GM12891 (cell line): ENCODE results near the gene AMELX.

ENCODE experiments used
- DNase-seq: peaks from one replicate; pipeline ENCODE4 v3.0.0; 2011; ENCODE audit warnings: low spot score; ENCODE audit not compliant: insufficient read length
- FAIRE-seq: peaks from 2 replicates; lab custom pipeline; 2011; peaks lifted over from hg19 to GRCh38; lab: Jason Lieb, UNC
- PAX5 ChIP-seq: IDR thresholded peaks from 2 replicates; pipeline ENCODE4 v1.6.1; 2011; ENCODE audit warnings: low read length, moderate library complexity, mild to moderate bottlenecking; ENCODE audit not compliant: insufficient read depth, severe bottlenecking
- POLR2A ChIP-seq: IDR thresholded peaks from 2 replicates; pipeline ENCODE4 v1.6.1; 2011; ENCODE audit warnings: low read depth, low read length, control low read depth
- POLR2AphosphoS5 ChIP-seq: IDR thresholded peaks from 2 replicates; pipeline ENCODE4 v1.6.1; 2011; ENCODE audit warnings: low read depth, low read length, control low read depth
- POU2F2 ChIP-seq: IDR thresholded peaks from 2 replicates; pipeline ENCODE4 v1.6.1; 2011; ENCODE audit warnings: low read depth, mild to moderate bottlenecking, control low read depth, low read length, moderate library complexity
- SPI1 ChIP-seq: IDR thresholded peaks from 2 replicates; pipeline ENCODE4 v1.6.1; 2011; ENCODE audit warnings: low read depth, low read length, control low read depth
- TAF1 ChIP-seq: IDR thresholded peaks from 2 replicates; pipeline ENCODE4 v1.6.1; 2011; ENCODE audit warnings: low read depth, low read length, control low read depth

The AMELX gene

DNA sequence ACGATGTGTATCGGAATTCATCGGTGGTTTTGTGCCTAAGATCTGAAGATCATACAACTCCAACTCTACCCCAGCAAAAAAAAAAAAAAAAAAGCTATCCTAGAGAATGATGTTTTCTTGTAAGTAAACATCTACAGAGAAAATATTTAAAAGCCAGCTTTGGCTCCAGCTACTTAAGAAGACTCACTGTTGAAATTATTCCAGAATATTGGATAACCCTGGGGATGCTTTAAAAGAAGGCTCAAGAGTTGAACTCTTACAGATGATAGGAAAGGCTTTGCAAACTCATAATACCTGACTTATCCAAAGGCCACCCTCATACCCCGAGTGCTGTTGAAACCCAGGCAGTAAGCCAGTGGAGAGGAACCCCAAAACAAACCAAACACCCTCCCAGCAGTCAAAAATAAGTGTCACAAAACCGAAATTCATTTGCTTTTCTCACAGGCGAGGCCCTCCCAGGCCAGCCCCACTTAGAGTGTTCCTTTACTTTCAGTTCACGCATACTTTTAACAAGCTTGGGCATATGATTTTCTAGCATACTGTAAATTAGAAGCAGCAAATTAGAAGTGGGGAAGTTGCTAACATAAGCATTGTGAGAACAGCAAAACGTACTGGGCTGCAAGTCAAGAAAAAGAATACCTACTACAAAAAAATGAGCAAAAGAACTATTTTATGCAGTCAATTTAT lies 2.7 kb upstream of the AMELX start:
- FAIRE-seq: no peak
- TF ChIP-seq POLR2A (no peak), PAX5 (no peak), POU2F2 (no peak), SPI1 (no peak), TAF1 (no peak), POLR2AphosphoS5 (no peak)
- no peak for DNase-seq

DNA sequence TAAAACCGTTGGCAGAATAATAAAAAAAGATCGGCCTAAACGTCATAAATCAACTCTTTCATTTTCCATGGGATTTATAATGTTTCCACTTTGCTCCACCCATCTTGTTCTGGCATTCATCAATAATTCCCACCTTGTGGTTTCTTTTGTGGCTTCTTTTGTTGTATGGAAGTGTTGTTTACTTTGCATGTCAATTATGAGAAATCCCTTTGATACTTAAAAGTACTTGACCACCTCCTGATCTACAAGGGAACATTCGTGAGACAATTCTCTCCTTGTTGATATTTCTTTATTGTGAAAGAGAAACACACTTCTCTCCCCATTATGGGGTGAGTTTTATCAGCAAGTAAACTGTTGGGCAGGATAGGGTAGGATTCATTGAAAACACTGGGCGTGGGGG lies 2.8 kb downstream of the AMELX start:
- DNase-seq (no peak), FAIRE-seq (no peak)
- TF ChIP-seq TAF1 (no peak), SPI1 (no peak)

DNA sequence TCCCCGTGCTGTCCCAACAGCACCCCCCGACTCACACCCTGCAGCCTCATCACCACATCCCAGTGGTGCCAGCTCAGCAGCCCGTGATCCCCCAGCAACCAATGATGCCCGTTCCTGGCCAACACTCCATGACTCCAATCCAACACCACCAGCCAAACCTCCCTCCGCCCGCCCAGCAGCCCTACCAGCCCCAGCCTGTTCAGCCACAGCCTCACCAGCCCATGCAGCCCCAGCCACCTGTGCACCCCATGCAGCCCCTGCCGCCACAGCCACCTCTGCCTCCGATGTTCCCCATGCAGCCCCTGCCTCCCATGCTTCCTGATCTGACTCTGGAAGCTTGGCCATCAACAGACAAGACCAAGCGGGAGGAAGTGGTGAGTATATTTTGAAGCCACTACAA lies 5.4 kb downstream of the AMELX start:
- TF ChIP-seq POU2F2 (no peak), TAF1 (no peak), PAX5 (no peak), POLR2A (no peak), SPI1 (no peak), POLR2AphosphoS5 (no peak)
- FAIRE-seq (no peak), DNase-seq (no peak)

DNA sequence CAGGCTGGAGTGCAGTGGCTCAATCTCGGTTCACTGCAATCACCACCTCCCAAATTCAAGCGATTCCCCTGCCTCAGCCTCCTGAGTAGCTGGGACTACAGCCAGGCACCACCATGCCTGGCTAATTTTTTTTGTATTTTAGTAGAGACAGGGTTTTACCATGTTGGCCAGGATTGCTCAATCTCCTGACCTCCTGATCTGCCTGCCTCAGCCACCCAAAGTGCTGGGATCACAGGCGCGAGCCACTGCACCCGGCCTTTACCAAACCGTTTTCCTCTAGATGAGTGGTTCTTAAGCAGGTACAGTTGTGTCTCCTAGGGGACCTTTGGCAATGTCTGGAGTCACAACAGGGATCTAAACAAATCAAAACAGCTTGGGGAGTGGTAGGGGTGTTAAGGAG lies 11.6 kb downstream of the AMELX start:
- TF ChIP-seq SPI1 (no peak), POLR2AphosphoS5 (no peak), POLR2A (no peak), PAX5 (no peak), POU2F2 (no peak), TAF1 (no peak)
- no peak for FAIRE-seq
- no peak for DNase-seq

DNA sequence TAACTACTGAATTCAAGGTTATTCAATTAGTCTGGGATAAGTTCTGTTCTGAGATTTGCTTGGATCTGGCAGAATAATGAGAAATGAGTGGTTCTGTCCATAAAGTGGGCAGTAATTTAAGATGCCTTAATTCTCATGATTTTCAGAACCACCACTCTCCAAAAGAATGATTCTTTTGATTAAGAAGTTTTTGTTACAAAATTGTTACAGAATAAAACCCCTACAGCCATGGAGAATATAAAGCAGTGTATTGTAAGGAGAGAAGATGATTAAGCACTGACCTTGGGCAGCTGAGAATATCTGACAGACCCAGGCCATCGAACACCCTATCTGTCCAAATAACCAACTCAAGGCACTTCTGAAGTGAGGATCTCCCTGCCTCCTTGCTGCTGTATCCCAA lies 12.4 kb downstream of the AMELX start:
- FAIRE-seq (no peak), DNase-seq (no peak)
- no peak for TF ChIP-seq PAX5
- TF ChIP-seq SPI1: no peak
- TF ChIP-seq TAF1: no peak
- TF ChIP-seq POLR2AphosphoS5: no peak
- no peak for TF ChIP-seq POLR2A
- no peak for TF ChIP-seq POU2F2

DNA sequence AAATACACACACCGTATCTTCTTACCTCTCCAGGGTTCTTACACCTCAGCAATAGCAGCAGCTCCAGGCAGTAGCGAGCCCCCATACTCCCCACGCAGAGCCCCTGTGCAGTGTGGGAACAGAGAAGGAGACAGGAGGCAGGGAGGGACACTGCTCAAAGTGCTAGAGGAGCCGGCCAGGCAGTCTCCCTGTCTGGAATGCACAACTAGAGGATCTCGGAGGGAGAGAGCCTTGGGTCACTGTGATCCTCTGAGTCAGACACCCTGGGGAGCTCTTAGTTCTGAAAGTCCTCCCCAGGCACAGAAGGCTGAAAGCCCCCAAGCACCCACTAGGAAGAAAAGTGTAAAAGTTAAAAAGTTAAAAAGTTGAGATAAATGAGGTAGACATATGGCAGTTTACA lies 16.0 kb downstream of the AMELX start:
- DNase-seq: no peak

DNA sequence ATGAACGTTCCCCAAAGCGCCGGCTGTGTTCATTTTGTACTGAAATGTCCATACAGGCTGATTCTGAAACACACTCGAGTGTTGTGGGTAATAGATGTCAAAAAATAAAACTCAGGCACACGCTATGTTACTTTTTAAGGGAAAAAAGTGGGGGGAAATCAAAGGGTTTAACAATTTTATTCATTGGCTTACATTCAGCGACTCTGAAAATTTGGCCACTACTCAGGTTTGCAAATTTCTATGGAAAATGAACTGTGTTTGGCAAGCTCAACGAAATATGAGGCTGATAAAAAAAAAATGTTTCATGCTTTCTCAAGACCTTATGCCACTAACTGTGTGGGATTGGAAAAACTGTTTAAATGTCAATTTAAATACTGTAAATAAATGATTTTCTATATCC lies 18.5 kb downstream of the AMELX start:
- DNase-seq: no peak
- FAIRE-seq: no peak
- no peak for TF ChIP-seq TAF1
- TF ChIP-seq SPI1: no peak
- no peak for TF ChIP-seq POU2F2
- TF ChIP-seq POLR2A: no peak
- no peak for TF ChIP-seq POLR2AphosphoS5
- no peak for TF ChIP-seq PAX5

More for the DNA sequence above, 16.0 kb downstream of the AMELX start:
- FAIRE-seq: no peak
- TF ChIP-seq PAX5 (no peak), POU2F2 (no peak), POLR2A (no peak), POLR2AphosphoS5 (no peak), TAF1 (no peak), SPI1 (no peak)

DNA sequence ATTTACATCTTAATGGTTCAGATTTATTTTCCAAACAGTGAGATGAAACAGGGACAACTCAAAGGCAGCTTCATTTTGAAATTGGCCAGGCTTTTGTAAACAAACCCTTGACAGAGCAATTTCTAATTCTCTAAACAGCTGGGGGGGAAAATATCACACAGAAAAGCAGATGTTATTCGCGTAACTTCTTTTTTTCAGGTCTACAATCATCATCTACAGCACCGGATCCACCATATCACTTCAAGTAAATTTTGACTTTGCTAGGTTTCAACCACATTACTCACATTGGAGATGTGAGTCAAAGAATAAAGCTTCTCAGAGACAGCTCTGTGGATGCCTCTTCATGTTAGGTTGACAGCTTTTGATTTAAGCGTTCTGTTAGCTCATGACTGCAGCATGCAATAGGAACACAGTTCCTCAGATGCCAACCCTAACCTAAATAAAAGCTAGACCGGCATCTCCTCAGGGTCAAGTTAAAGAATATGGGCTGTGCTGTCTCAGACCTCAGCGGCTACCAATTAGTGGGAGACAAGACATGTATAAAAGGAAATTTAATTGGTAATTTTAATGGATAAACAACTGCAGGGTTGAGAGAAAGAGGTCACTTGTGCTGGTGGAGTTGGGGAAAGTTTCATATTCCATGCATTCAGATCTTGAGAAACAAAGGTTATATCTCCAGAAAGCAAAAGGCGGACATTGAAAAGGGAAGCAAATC lies 26.8 kb downstream of the AMELX start:
- no peak for DNase-seq

DNA sequence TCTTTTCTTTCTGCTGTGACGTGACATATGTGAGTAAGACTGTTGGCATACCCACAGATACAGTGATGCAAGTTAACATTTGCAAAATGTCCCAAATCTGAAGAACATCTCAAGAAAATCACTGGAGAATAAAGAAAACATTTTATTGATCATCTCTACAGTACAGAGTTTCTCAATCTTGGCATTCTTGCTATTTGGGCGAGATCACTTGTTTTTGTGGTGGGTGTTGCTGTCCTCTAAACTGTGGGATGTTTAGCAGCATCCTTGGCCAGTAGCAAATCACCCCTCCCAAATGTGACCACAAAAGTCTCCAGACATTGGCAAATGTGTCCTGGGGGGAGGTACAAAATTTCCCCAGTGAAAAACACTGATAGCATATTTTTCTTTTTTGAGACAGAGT lies 28.8 kb downstream of the AMELX start:
- FAIRE-seq (no peak), DNase-seq (no peak)
- TF ChIP-seq SPI1 (no peak), POLR2AphosphoS5 (no peak), POLR2A (no peak), POU2F2 (no peak), TAF1 (no peak), PAX5 (no peak)

More for the DNA sequence above, 26.8 kb downstream of the AMELX start:
- no peak for TF ChIP-seq POLR2AphosphoS5
- no peak for TF ChIP-seq PAX5
- no peak for TF ChIP-seq POLR2A
- TF ChIP-seq SPI1: no peak
- no peak for TF ChIP-seq TAF1
- FAIRE-seq: no peak

DNA sequence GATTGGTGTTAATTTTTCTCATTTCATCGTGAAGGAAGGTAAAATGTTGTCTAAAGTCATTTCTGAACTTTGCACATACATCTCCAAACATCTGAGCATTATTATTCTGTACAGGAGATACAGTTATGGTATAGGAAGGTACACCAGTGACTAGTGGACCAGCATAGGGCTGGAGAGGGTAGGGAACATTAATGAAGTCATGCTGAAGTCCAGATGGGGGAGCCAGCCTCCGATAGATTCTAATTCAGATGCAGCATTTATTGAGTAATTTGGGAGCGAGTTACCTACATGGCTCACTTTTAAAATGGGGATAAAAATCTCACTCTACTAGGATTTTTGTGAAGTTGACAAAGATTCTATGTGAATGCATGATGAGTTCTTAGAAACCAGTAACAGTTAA lies 34.9 kb downstream of the AMELX start:
- no peak for TF ChIP-seq PAX5
- TF ChIP-seq POLR2AphosphoS5: no peak
- TF ChIP-seq POLR2A: no peak
- no peak for TF ChIP-seq POU2F2
- no peak for TF ChIP-seq SPI1
- TF ChIP-seq TAF1: no peak
- no peak for DNase-seq

More for the DNA sequence above, 34.9 kb downstream of the AMELX start:
- no peak for FAIRE-seq
